Fibroblast of villous mesenchyme (primary cell): ENCODE results near the gene CEP20. TPM values are rescaled to one million over a fixed set of nuclear protein-coding genes. Genes with fewer than 3 reads are reported as not detected.
"Not testable (repeated sequence)": the region's sequence is repeated elsewhere in the genome, so short reads cannot be mapped to it uniquely, and the experiment has no call there.

Experiments used
- DNase-seq: peaks from one replicate; pipeline ENCODE4 v3.0.0-alpha.2; 2010; ENCODE audit warnings: low read depth
- H3K4me3 ChIP-seq: 2 replicates; pipeline ENCODE4 v1.5.1; 2011; ENCODE audit warnings: low read depth, mild to moderate bottlenecking, low read length
- total RNA-seq: library from RNA; depleted of rRNA; stranded (reverse); fragments of >200 nt; gene quantifications from 2 replicates; pipeline ENCODE4 v1.2.3, GENCODE V29; 2012
- TF ChIP-seq, protein P1 (sequence below): IDR thresholded peaks from 2 replicates; pipeline ENCODE4 v1.5.1; 2012; ENCODE audit warnings: low read depth, mild to moderate bottlenecking, low read length; ENCODE audit not compliant: insufficient read depth

CEP20 gene
- total RNA-seq, 1 donor = 50.1 TPM

DNA sequence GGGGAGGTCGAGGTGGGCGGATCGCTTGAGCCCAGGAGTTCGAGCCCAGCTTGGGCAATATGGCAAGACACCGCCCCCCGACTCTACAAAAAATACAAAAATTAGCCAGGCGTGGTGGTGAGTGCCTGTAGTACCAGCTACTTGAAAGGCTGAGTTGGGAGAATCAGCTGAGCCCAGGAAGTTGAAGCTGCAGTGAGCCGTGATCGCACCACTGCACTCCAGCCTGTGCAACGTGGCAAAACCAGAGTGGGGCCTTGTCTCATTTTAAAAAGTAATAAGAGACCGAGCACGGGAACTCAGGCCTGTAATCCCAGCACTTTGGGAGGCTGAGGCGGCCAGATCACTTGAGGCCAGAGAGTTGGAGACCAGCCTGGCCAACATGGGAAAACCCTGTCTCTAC lies 36.6 kb upstream of the CEP20 start:
- TF ChIP-seq, protein P1, sequence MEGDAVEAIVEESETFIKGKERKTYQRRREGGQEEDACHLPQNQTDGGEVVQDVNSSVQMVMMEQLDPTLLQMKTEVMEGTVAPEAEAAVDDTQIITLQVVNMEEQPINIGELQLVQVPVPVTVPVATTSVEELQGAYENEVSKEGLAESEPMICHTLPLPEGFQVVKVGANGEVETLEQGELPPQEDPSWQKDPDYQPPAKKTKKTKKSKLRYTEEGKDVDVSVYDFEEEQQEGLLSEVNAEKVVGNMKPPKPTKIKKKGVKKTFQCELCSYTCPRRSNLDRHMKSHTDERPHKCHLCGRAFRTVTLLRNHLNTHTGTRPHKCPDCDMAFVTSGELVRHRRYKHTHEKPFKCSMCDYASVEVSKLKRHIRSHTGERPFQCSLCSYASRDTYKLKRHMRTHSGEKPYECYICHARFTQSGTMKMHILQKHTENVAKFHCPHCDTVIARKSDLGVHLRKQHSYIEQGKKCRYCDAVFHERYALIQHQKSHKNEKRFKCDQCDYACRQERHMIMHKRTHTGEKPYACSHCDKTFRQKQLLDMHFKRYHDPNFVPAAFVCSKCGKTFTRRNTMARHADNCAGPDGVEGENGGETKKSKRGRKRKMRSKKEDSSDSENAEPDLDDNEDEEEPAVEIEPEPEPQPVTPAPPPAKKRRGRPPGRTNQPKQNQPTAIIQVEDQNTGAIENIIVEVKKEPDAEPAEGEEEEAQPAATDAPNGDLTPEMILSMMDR = no peak
- no peak for DNase-seq
- no peak overlapping the region for H3K4me3 ChIP-seq

GRCh38 chr16:15919331-15919730 lies 30.9 kb upstream of the CEP20 start:
- no peak overlapping the region for H3K4me3 ChIP-seq
- TF ChIP-seq, protein P1 = no peak
- DNase-seq = no peak

DNA sequence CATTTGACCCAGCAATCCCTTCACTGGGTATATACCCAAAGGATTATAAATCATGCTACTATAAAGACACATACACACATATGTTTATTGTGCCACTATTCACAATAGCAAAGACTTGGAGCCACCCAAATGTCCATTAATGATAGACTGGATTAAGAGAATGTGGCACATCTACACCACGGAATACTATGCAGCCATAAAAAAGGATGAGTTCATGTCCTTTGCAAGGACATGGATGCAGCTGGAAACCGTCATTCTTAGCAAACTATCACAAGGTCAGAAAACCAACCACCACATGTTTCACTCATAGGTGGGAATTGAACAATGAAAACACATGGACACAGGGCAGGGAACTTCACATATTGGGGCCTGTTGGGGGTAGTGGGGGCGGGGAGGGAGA lies 29.9 kb upstream of the CEP20 start:
- not testable (repeated sequence) for DNase-seq, H3K4me3 ChIP-seq

GRCh38 chr16:15916323-15916722 lies 27.9 kb upstream of the CEP20 start:
- DNase-seq = no peak
- TF ChIP-seq, protein P1 = no peak
- H3K4me3 ChIP-seq = no peak overlapping the region

GRCh38 chr16:15915555-15916081 lies 27.2 kb upstream of the CEP20 start:
- H3K4me3 ChIP-seq = no peak overlapping the region
- no peak for DNase-seq
- TF ChIP-seq, protein P1 = no peak

- TF ChIP-seq, protein P1 = no peak
- no peak for DNase-seq
- no peak overlapping the region for H3K4me3 ChIP-seq
Measured at GRCh38 chr16:15913046-15913698, 24.8 kb upstream of the CEP20 start.

DNA sequence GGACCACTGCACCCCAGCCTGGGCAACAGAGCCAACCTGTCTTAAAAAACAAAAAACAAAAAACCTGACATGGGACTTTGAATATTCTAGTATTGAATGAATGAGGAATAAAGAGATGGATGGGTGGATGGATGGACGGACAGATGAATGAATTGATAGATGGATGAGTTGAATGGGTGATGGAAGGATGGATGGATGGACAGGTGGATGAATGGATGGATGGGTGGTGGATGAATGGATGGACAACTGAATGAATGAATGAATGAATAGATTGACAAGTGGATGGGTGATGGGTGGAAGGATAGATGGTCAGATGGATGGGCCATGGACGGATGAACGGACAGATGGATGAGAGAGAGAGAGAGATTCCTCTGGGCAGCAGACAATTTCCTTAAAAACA lies 22.8 kb upstream of the CEP20 start:
- TF ChIP-seq, protein P1 = no peak
- no peak overlapping the region for H3K4me3 ChIP-seq
- DNase-seq = no peak
